Activated B cell treated with CpG ODN at 0.5 μM for 24 hours (primary cell): ENCODE measurements around the gene IHH. TPM values are rescaled to one million over a fixed set of nuclear protein-coding genes. Genes with fewer than 3 reads are reported as not detected.

Experiments used
- ATAC-seq: fragments of 200-7000 bp; cut with Tn5 transposase; one replicate; pipeline ENCODE4 v1.10.0; 2021; ENCODE audit warnings: low read depth, mild to moderate bottlenecking, moderate library complexity
- CTCF ChIA-PET: fragments of 350-600 bp; sonication (Branson Sonifier 250); formaldehyde crosslinking; loops from one replicate; lab custom pipeline; 2021; ENCODE audit warnings: antibody characterized with exemption; lab: Charles Lee
- POLR2A ChIA-PET: fragments of 350-600 bp; sonication (Branson Sonifier 250); formaldehyde crosslinking; loops from one replicate; lab custom pipeline; 2021; ENCODE audit warnings: antibody characterized with exemption; lab: Charles Lee
- DNase-seq: peaks from one replicate; pipeline ENCODE4 v3.0.0; 2022
- H3K27ac Mint-ChIP-seq: one replicate; pipeline ENCODE4 v1.8.0; 2020; ENCODE audit warnings: mixed read lengths
- H3K27me3 Mint-ChIP-seq: one replicate; pipeline ENCODE4 v1.8.0; 2021; ENCODE audit warnings: mixed read lengths
- H3K36me3 Mint-ChIP-seq: one replicate; pipeline ENCODE4 v1.8.0; 2021; ENCODE audit warnings: low read depth, mixed read lengths
- H3K4me1 Mint-ChIP-seq: one replicate; pipeline ENCODE4 v1.8.0; 2021; ENCODE audit warnings: mixed read lengths
- H3K4me3 Mint-ChIP-seq: one replicate; pipeline ENCODE4 v1.8.0; 2020; ENCODE audit warnings: mild to moderate bottlenecking, mixed read lengths
- H3K9me3 Mint-ChIP-seq: one replicate; pipeline ENCODE4 v1.8.0; 2020; ENCODE audit warnings: mixed read lengths
- intact Hi-C: fragments of 100-400 bp; cut with micrococcal nuclease; formaldehyde crosslinking; loops from one replicate; pipeline ENCODE4 v1.15.1; 2024
- total RNA-seq: library from RNA; stranded (reverse); gene quantifications from 2 replicates; pipeline ENCODE4 v1.2.3, GENCODE V29; 2022
- TF ChIP-seq, protein P1 (sequence below): fragments of 200-600 bp; IDR thresholded peaks from one replicate; pipeline ENCODE4 v1.8.0; 2022; ENCODE audit warnings: antibody characterized with exemption, mild to moderate bottlenecking

Gene IHH
- total RNA-seq, 1 donor from 2014 or later: not detected

DNA sequence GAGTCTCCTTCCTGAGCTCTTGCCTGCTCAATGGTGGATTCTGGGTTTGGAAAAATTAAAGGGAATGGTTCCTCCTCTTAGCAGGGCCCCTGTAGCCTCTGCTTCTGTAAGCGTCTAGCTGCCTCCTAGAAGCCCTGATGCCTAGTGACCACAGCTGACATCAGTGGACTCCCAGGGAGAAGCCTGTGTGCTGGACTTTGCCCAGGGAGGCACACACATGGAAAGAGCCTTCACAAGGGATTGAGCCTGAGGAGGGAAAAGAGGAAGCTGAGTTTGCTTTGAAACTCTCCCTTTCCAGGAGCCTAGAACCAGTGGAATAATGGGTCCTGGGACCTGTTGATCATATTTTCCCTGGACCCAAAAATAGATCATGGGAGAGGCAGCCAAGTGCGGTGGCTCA, 18.0 kb downstream of the IHH start:
- Mint-ChIP-seq H3K27me3 (peaks cover 43% of the 10 kb centered on the region), H3K4me3 (no peak overlapping the region), H3K36me3 (no peaks in the 10 kb centered on the region), H3K4me1 (peaks cover 7% of the 10 kb centered on the region), H3K9me3 (no peaks in the 10 kb centered on the region), H3K27ac (no peak overlapping the region)
- DNase-seq (no peak), ATAC-seq (no peak)
- ChIA-PET POLR2A (interaction anchor here (0.6 kb wide), 1 partner anchor 210 kb away, joined by 4 read pairs; the partner anchor contains the start of gene TUBA4B), CTCF (no interaction called here)
- intact Hi-C loops: no loop called here
- TF ChIP-seq, protein P1, sequence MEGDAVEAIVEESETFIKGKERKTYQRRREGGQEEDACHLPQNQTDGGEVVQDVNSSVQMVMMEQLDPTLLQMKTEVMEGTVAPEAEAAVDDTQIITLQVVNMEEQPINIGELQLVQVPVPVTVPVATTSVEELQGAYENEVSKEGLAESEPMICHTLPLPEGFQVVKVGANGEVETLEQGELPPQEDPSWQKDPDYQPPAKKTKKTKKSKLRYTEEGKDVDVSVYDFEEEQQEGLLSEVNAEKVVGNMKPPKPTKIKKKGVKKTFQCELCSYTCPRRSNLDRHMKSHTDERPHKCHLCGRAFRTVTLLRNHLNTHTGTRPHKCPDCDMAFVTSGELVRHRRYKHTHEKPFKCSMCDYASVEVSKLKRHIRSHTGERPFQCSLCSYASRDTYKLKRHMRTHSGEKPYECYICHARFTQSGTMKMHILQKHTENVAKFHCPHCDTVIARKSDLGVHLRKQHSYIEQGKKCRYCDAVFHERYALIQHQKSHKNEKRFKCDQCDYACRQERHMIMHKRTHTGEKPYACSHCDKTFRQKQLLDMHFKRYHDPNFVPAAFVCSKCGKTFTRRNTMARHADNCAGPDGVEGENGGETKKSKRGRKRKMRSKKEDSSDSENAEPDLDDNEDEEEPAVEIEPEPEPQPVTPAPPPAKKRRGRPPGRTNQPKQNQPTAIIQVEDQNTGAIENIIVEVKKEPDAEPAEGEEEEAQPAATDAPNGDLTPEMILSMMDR: no peak

DNA sequence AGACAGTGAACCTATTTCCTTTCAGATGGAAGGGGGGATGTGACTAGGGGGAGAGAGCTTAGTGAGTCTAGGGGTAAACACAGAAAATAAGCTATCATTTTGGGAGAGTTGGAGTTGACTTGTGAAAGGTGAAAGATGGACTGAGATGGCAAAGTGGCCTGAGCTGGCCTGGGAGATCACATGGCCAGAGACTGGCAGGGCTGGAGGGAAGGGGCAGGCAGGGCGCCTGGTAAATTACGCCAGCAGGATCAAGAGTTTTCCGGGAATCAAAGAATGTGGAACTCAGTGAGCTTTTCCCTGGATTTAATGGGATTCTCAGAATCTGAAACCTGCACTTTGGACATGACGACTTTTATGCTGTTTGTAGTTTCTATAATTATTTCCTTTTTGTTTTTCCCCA, 18.6 kb downstream of the IHH start:
- intact Hi-C loops: no loop called here
- POLR2A ChIA-PET: interaction anchor here (0.6 kb wide), 1 partner anchor 211 kb away, joined by 4 read pairs; the partner anchor contains the start of gene TUBA4B
- H3K27ac Mint-ChIP-seq: no peak overlapping the region
- no peaks in the 10 kb centered on the region for H3K9me3 Mint-ChIP-seq
- ATAC-seq (no peak), DNase-seq (no peak)
- TF ChIP-seq, protein P1: no peak
- CTCF ChIA-PET: no interaction called here
- H3K27me3 Mint-ChIP-seq: peaks cover 48% of the 10 kb centered on the region
- peaks cover 7% of the 10 kb centered on the region for H3K4me1 Mint-ChIP-seq
- H3K4me3 Mint-ChIP-seq: no peak overlapping the region
- H3K36me3 Mint-ChIP-seq: no peaks in the 10 kb centered on the region

DNA sequence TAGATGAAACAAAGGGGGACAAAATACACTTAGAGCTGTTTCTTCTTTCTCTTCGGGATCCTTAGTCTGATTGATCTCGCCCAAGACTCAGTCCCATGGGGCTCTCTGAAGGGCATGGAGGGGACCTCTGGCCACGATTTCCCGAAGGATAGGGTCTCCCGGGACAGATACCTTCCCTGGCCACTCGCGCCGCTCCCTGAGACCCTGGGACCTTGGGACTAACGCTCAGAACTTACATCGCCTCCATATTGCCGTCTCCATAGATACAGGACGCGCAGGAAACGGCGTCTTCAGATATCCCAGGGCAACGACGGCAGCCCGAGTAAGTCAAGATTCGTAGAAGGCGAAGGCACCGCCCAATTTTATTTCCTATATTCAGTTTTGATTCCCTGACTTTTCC, 19.5 kb downstream of the IHH start, which contains the start of gene CFAP65:
Gene CFAP65 (minus strand): TSS at position 265 of the 400 bp plus-strand sequence. CDS start 2,468 bp downstream, outside the sequence.
- no peaks in the 10 kb centered on the region for H3K9me3 Mint-ChIP-seq
- TF ChIP-seq, protein P1: no peak
- ATAC-seq (no peak), DNase-seq (no peak)
- ChIA-PET CTCF (no interaction called here), POLR2A (no interaction called here)
- H3K36me3 Mint-ChIP-seq: no peaks in the 10 kb centered on the region
- peak within 1 kb of the TSS; percentile 39 for H3K4me3 Mint-ChIP-seq
- H3K4me1 Mint-ChIP-seq: peaks cover 7% of the 10 kb centered on the region
- intact Hi-C loops: no loop called here
- peaks cover 46% of the 10 kb centered on the region for H3K27me3 Mint-ChIP-seq
- H3K27ac Mint-ChIP-seq: no peak within 1 kb of the TSS

DNA sequence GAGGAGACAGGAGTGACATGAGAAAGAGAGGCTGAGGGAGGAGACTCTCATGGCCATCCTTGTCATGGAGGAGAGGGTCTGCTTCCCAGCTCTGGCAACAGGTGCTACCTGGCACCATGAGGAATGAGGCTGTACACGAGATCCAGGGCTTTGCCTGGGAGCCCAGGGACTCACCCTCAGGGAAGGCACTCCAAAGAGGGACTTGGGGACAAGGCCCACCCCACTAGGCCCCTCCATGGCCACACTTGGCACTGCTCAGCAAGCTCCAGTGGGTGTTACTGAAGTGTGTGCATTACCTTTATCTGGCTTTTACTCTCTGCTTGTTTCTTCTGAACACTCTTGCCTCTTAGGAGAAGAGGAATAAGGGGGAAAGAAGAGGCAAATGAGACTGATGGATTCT, 22.1 kb downstream of the IHH start:
- H3K27ac Mint-ChIP-seq: no peak overlapping the region
- no peak for DNase-seq
- TF ChIP-seq, protein P1: no peak
- ATAC-seq: no peak
- peaks cover 56% of the 10 kb centered on the region for H3K27me3 Mint-ChIP-seq
- intact Hi-C loops: no loop called here
- H3K4me3 Mint-ChIP-seq: no peak overlapping the region
- peaks cover 7% of the 10 kb centered on the region for H3K4me1 Mint-ChIP-seq
- ChIA-PET POLR2A (no interaction called here), CTCF (interaction anchor here (1.2 kb wide), 1 partner anchor 8 kb away, joined by 3 read pairs; no protein-coding TSS in a partner anchor)
- H3K9me3 Mint-ChIP-seq: no peaks in the 10 kb centered on the region
- H3K36me3 Mint-ChIP-seq: no peaks in the 10 kb centered on the region

DNA sequence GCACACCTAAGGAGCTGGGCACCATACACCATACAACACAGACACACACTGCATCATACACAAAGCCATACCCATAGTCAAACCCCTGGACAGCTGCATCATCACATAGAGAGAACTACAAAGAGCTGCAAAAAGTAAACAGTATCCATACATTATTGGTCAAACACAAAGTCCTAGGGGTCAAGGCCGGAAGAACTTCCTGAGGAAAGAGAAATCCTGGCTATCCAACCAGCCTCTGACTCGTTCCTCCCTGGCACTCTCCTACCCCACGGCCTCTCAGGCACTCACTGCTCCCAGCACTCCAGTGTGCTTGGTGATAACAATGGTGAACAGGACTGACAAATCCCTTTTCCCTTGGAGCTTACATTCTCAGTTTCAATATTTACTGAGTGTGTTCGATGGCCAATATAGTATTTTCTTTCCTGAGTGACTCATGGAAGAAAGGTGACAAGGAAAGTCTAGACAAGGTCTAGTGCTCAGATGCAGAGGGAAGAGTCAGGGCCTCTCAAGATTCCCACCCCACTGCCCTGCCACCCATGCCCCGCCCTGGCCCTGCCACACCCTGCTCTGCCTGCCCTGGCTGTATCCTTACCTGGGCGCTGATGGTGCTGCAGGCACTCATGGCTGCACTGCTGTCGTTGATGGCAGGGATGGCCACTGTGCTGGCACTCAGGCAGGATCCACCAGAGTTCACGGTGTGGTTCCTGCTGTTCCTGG, 22.8 kb downstream of the IHH start:
- Mint-ChIP-seq H3K27ac (no peak overlapping the region), H3K27me3 (peaks cover 56% of the 10 kb centered on the region), H3K36me3 (no peaks in the 10 kb centered on the region), H3K4me3 (no peak overlapping the region), H3K9me3 (no peaks in the 10 kb centered on the region), H3K4me1 (peaks cover 7% of the 10 kb centered on the region)
- CTCF ChIA-PET: interaction anchor here (1.2 kb wide), 1 partner anchor 8 kb away, joined by 3 read pairs; no protein-coding TSS in a partner anchor
- POLR2A ChIA-PET: no interaction called here
- DNase-seq: no peak
- ATAC-seq: no peak
- intact Hi-C loops: no loop called here
- TF ChIP-seq, protein P1: no peak
